H4 (cell line): ENCODE measurements around the gene AUTS2. TPM values are rescaled to one million over a fixed set of nuclear protein-coding genes. Genes with fewer than 3 reads are reported as not detected.
A peak's percentile ranks its signal among the peaks of the same experiment; 100 is the strongest.

Experiments used
- DNase-seq: peaks from one replicate; pipeline ENCODE4 v3.0.0-alpha.2; 2015; ENCODE audit warnings: low spot score
- total RNA-seq: library from RNA; depleted of rRNA; stranded (reverse); fragments of >200 nt; shearing (Covaris generic); gene quantifications from 2 replicates; pipeline ENCODE4 v1.2.3, GENCODE V29; 2014

AUTS2 gene
- total RNA-seq, 1 experiment from 2014 or later, result 4.1 TPM

DNA sequence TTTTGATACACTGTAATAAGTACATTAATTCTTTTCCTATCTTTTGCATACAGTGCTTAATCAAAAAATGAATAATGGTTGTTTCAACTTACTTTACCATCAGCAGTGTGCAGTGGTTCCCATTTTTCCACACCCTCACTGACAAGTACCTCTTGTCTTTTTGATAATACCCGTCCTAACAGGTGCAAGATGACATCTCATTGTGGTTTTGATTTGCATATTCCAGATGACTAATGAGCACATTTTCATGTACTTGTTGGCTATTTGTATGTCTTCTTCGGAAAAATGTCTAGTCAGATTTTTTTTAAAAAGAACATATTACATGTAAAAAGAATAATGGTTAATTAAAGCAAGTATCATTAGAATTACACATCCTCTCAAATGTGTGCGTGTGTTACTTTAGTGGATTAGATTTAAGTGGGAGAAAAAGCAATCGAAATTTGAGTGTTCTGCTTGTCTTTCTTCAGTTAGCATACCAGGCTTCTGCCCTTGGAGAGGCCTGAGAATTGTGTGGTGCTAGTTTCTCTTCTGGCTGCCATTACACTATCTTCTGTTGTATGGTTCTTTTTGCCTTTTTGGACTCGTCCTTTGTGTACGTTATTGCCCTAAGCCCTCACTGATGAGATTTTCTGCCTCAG lies 291.2 kb downstream of the AUTS2 start:
- no peak for DNase-seq

DNA sequence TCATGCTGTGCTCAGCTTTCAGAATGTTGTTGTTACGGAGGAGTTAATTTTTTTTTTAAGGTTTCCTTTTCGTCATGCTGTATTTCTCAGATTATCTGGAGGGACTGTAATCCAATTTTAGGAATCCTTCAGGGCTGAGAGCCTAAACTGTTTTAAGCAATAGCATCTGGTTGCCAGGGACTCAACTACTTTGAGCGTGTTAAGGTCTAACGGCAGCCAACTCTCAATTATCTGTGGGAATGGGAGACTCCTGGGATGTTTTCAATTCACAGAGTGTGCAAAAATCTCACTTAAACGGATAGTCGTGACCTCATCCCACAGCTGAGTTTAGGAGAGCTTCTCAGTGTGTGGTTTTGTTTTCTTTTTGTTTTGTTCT lies 291.7 kb downstream of the AUTS2 start:
- no peak for DNase-seq

DNA sequence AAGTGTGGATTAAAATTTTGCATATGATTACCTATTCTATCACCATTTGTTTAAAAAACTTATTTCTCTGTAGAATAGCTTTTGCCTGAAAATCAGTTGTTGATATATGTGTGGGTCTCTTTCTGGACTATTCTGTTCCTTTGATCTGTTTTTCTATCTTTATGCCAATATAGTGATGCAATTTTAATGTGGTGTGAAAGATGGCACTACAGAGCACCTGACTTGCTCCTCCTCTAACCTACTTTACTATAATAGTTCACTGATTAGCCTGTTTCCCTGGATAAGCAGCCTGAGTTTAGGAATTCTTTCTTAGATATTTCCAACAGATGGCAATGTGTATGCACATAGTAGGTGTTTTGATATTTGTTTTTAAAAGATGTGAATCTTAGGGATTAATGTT lies 294.5 kb downstream of the AUTS2 start:
- no peak for DNase-seq

DNA sequence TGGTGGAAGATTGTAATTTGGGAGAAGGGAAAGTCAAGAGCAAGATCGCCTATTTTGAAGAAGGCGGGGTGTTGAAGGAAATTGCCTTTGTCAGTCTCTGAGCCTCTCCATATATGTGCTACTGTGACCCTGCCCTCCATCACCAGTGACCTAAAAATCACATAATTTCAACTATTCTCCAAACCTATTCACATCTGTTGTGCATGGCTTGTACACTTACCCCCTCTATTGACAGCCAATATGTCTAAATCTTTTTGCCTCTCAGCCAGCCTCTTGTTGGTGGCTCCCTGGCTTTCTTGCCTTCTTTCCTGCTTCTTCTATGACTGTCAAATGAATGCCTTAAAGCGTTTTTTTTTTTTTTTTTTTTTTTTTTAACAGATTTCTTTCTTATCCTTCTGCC lies 295.6 kb downstream of the AUTS2 start:
- DNase-seq, result peak; percentile 48

DNA sequence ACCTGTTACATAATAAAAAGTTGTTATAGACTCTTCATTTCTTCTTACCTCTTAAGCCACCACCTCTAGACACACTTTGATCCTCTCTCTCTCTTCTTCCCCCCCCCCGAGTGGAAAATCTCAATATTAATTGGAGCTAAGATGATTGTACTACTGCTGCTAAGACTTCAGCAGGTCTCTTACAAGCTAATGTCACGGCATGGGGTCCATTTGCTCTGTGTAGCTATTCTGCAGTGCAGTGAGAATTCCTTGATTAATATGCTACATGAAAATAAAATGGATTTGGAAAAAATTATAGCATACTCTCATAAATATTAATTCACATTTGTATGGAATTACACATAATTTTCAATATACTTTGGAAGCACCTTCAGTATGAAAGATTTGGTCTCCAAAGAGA lies 297.2 kb downstream of the AUTS2 start:
- DNase-seq, result no peak

DNA sequence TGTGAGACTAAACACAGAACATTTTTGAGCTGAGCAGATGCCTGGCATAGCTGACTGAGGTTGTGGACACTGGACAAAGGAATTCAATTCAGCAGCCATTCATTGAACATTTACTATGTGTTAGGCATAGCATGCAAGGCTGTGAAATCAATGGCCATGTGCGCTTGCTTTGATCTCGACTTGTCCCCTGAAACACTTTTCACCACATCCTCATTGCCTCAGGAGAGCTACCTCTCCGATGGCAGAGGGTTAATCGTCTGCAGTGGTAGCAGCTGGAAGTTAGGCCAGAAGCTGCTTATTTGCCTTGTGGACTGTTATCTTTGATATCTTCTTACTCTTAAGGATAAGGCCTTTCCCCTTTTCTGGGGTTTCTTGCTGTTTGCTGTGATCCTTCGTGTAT lies 297.8 kb downstream of the AUTS2 start:
- DNase-seq, result no peak

DNA sequence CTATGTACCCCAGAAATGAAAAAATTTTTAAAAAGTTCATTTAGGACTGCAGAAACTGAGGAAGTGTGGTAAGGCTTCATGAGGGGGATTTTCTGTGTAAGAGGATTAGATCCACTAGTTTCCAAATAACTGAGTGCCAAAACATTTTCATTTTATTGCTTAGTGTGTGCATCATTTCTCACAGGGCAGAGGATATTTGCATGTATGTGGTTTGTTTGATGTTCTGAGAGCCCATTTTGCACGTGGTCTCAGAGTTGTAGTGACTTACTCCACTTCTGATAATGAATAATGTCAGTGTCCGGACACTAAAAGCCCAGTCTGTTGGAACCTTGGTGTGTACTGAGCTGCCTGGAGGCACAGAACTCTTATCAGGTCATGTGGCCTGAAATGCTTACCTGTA lies 299.9 kb downstream of the AUTS2 start:
- no peak for DNase-seq

DNA sequence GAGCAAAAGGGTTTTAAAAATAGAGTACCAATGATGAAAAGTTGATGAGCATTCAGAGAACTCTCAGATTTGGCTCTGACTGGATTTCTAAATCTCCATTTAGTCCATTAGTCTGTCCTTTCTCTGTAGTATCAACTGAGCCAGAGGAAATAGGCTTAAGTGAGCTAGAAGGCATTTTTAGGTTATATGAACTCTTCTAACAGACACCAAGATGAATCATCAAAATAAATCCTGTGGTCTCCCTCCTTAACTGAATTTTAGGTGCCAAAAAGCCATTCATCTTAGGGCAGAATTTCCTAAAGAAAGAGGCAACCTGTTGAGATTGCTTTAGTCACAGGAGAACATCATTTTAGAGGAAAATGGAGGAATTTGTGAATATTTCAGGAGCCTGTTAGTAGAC lies 305.1 kb downstream of the AUTS2 start:
- no peak for DNase-seq

DNA sequence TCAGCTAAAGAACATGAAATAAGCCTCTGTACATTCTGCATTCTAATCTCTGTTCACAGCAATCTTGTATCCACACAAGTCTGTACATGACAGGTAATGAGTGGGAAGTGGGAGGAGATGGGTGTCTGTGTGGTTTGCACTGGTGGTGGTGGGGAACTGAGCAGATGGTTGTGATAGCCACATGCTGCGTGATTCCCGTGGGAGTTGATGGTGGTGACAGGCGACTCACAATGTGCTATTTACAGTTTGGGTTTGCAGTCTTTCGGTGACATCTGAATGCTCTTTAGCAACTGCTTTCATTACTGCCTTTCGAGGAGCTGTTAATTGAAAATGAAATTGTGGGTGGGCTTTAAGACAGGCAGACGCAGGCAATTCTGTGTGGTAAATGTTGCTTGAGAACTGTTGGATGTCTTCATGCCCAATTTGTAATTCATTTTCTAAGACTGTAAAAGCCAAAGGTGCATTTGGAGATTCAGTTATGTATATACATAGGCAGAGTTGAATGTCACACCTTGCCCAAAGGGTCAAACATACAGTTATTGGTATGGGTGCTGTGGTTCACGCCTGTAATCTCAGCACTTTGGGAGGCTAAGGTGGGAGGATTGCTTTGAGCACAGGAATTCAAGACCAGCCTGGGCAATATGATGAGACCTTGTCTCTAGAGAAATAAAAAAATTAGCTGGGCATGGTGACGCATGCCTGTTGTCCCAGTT lies 308.2 kb downstream of the AUTS2 start:
- no peak for DNase-seq

DNA sequence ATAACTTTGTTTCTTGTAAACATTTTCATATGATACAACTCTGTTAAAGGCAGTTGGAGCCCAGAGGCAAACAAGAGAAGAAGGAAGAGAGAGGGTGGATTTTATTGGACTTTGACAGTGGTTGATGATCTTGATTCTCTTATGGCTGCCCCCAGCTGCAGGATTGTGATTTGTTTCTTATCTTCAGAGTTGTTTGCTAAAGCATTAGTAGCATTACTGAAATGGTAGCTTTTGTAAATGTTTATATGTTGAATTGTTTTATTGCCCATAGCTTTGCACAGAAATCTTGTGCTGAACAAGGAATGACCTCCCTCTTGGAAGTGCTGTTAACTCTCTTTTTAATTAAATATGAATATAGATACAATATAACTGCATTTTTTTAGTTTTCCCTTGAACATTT lies 309.4 kb downstream of the AUTS2 start:
- DNase-seq, result peak; percentile 54

DNA sequence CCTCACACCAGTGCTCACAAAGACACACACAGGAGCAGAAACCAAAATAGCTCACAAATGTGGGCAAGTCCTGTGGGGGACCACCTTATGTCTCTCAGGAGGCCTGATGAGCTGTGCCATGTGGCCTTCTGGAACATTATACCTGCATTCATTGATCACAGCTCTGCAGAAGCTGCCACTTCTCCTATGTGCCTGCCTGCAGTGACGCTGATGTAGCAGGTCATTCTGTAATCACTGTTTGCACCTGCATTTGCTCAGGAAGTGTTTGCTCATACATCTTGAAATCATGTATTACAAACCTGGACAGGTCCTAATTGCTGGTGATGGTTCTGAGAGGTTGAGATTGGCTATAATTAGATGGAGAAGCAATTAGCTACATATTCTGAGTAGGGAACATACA lies 310.2 kb downstream of the AUTS2 start:
- no peak for DNase-seq

DNA sequence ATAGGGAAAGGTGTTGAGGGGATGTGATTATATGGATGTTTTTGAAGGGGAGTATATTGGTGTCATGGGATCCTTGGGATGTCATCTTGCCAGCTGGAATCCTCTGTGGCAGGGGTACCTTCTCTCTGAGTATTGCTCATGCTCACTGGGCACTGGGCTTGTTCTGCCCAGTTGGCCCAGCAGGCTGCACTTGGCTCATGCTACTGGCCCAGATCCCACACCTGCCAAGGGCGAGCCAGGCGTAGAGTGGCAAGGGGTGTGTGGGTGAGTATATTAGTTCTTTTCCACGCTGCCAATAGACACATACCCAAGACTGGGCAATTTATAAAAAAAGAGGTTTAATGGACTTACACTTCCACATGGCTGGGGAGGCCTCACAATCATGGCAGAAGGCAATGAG lies 311.9 kb downstream of the AUTS2 start:
- no peak for DNase-seq

DNA sequence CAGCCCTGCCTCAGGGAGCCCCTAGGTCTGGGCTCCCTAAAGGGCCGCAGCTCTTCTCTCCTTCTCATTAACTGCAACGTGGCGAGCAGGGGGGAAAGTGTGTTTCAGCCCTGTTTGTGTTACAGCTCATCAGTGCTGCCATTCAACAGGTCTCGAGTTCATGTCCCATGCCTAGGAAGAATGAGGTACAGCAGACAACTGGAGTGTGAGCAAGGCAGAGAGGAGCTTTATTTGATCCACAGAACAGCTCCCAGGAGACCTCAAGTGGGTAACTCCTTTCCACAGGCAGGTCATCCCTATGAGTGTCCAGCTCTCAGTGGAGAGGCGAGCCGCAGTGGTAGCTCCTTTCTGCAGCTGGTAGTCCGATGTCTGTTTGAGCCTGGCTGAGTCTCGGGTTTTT lies 313.1 kb downstream of the AUTS2 start:
- no peak for DNase-seq

DNA sequence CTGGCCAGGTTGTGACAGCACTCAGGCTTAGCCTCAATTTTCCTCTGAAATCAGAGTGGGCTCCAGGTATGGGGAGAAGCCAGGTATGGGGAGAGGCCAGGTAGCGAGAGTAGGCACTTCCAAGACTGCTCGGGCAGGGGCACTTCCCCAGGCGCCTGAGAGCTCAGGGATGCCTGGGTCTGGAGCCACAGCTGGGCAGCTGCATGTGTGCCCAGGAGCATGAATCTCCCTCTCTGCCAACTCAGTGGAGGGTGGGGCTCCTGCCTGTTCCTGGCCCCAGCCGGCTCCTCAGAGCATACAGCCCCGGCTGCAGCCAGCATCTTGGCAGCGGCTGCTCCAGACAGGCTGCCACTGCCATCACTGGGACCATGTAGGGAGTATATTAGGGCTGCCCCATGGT lies 313.9 kb downstream of the AUTS2 start:
- DNase-seq, result no peak

DNA sequence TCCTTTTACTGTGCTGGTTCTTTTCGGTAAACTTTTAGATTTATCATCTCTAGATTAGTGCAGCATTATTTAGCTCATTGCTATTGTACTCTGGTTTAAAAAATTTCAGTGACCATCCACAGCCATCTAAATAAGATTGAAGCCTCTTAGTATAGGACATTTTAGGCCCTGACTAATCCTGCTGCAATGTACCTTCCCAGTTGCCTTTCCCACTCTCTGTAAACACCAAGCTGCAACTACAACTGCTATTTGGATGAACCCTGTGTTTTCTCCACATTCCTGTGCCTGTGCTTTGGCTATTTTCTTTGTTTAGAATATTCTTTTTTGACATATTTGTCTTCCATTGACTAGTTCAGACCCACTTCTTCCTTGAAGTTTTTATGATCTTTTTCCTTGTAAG lies 314.6 kb downstream of the AUTS2 start:
- no peak for DNase-seq

DNA sequence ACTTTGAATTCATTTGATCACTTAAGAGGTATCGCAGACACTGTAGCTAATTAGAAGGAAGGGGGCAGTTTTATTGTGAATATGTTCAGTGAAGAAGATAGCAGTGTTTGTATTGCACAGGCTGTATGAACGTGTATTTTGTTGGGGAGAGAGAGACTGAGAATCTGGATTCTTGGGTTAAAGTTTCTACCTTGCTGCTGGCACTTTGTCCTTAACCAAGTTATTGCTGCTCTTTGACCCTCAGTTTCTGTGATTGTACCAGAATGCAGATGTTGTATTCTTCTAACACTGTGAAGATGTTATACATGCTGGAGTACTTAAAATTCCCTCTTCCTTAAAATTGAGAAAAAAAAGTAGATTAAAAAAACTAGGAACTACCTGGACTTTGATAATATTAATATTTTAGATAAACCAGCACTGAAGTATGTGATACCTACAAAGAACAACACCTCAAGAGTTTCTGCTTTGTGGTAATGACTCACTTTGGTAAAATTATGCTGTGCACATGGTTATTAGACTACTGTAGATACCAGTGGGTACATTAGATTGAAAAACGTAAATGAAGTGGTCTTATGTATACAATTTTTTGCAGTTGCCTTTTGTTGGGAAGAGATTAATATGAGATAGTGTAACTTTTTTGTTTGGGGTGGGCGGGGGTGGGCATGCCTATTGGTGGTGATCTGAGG lies 321.3 kb downstream of the AUTS2 start:
- no peak for DNase-seq

DNA sequence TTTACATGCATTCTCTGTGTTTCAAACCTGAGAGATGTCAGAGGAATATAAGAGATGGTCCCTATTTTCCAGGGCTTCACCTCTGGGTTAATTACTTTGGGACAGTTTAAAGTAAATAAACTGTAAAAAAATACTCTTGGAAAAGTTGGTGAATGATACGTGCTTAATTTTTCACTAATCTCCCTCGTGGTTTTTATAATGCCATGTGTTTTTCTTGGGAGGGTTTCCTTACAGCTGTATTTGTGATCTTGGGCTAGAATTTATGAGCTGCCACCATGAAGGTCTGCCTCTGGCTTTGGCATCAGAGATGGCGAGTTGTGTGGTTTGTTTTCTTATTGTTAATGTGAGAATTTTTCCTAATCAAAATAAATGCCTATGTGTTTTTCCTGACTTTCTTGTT lies 322.5 kb downstream of the AUTS2 start:
- peak; percentile 33 for DNase-seq

DNA sequence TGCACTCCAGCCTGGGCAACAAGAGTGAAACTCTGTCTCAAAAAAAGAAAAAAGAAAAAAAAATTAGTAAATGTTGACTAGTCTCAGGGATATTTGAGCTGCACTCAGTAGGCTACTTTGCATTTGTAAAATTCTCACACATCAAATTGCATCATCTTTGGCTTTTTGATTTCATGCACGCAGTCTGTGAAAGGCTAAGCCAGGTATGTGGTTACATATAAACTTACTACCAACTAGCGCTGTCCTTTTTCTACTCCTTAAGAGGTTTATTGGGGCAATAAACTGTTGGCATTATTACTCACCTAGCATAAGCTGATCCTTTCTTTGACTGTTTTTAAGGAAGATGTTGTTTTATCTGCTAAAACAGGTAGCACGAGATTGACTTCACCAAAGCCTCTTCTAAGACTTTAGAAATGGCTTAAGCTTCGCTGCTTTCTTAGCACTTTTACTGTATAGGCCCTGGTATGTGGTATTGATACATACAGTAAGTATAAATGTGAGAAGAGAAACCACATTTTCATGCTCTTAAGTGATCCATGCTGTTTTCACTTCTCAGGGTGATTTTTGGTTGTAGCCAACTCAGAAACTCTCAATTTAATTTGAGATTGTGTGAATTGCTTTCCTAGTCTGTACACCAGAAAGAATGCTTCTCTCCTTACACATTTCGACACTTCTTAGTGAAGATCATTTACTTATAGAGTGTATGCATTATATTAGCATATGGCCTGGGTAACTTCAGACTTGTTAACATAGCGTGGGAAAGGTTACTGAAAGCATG lies 323.9 kb downstream of the AUTS2 start:
- no peak for DNase-seq

DNA sequence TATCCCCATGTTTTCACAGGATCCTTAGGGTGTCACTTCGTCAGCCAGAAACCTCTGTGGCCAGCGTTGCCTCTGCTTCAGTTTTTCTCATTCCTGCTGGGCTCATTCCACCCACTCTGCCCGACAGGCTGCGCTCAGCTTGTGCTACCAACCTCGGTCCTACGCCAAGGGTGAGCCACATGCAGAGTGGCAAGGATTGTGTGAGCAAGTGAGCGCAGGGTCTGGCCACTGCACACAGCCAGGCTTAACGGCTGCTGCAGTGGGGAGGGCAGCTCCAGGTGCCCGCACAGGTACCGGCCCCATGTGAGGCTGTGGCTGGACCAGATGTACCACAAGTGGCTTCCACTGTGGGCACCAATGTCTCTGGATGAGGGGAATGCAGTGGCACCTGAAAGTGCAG lies 329.2 kb downstream of the AUTS2 start:
- no peak for DNase-seq

DNA sequence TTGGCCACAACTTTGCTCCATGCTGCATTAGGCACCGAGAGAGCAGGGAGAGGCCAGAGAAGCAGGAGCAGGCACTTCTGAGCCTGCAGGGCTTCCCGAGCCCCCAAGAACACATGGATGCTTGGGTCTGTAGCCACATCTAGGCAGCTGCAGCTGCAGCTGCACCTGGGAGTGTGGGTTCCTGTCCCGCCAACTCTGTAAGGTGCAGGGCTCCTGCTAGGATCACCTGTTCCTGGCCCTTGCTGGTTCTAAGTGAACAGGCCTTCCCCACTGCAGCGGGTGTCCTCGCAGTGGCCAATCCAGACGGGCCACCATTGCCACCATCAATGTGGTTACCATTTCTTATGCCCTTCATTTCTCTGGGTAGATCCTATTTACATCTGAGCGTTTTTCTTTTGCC lies 330.3 kb downstream of the AUTS2 start:
- DNase-seq, result no peak

DNA sequence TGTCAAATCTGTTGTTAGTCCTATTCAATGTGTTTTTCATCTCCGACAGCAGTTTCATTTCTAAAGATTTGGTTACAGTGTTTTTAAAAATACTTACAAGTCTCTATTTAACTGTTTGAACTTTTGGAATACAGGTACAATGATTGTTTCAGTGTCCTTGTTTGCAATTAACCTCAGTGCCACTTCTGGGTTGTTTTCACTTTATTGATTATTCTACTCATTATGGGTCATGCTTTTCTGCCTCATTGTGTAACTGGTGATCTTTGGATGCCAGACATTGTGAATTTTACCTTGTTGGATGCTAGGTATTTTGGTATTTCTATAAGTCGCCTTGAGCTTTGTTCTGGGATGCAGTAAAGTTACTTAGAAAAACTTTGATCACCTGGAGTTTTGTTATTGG lies 331.3 kb downstream of the AUTS2 start:
- no peak for DNase-seq

DNA sequence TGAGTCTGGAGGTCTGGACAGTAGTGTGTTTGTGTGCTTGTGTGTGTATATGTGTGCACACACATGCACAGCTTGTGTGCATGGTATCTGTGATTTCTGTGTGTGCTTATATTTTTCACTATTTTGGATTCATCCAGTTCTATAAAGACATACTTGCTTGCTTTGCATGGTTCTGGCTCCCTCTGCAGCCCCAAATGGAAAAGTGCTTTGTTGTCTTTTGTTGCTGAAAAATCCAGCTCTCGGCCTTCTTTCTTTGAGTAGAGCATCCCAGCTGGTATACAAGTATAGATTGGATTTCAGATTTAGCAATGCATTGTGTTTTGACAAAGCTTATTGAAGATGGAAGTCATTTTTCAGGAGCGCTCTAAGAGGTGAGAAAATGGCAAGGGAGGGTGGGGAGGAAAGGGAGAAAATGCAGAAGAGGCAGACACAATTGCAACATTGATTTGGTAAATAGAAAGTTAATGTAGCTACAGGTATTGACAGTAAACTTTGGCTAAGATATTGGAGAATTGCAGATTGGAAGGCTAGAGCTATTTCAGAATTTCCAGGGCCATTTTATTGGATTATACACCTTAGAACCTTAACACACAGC lies 333.9 kb downstream of the AUTS2 start:
- DNase-seq, result peak; percentile 61
